Activated T-helper 1 cell treated with anti-CD3 and anti-CD28 coated beads, Interleukin-12 subunit alpha, Interleukin-12 subunit beta, Interleukin-2, Interleukin-4 antibody, amounts not matched to agents 30 ng/mL and 10 ng/mL and 1 ng/mL, durations not matched to agents 14 hours and 24 hours and 36 hours (primary cell): ENCODE measurements around the gene SPATA9. TPM values are rescaled to one million over a fixed set of nuclear protein-coding genes. Genes with fewer than 3 reads are reported as not detected.
"Not testable (repeated sequence)": the region's sequence is repeated elsewhere in the genome, so short reads cannot be mapped to it uniquely, and the experiment has no call there.

ENCODE experiments used
- DNase-seq: peaks from one replicate; pipeline ENCODE4 v3.0.0; 2021; ENCODE audit warnings: low spot score
- H3K27ac Mint-ChIP-seq: one replicate; pipeline ENCODE4 v1.8.0; 2021; ENCODE audit warnings: mild to moderate bottlenecking, mixed read lengths
- H3K27me3 Mint-ChIP-seq: one replicate; pipeline ENCODE4 v1.8.0; 2022; ENCODE audit warnings: mild to moderate bottlenecking, moderate library complexity, mixed read lengths; ENCODE audit not compliant: insufficient read depth
- H3K36me3 Mint-ChIP-seq: one replicate; pipeline ENCODE4 v1.8.0; 2021; ENCODE audit warnings: low read depth, mixed read lengths
- H3K4me1 Mint-ChIP-seq: one replicate; pipeline ENCODE4 v1.8.0; 2021; ENCODE audit warnings: low read depth, mixed read lengths
- H3K4me3 Mint-ChIP-seq: one replicate; pipeline ENCODE4 v1.8.0; 2021; ENCODE audit warnings: mild to moderate bottlenecking, moderate library complexity, mixed read lengths
- H3K9me3 Mint-ChIP-seq: one replicate; pipeline ENCODE4 v1.8.0; 2021; ENCODE audit warnings: mixed read lengths
- intact Hi-C: fragments of 100-400 bp; cut with micrococcal nuclease; formaldehyde crosslinking; loops from one replicate; pipeline ENCODE4 v1.15.1; 2024
- total RNA-seq: library from RNA; stranded (reverse); gene quantifications from 2 replicates; pipeline ENCODE4 v1.2.3, GENCODE V29; 2022

Gene SPATA9
- total RNA-seq, 1 donor from 2014 or later, result not detected

- peaks cover 13% of the 10 kb centered on the region for H3K27me3 Mint-ChIP-seq
- peaks cover 33% of the 10 kb centered on the region for H3K4me1 Mint-ChIP-seq
- DNase-seq, result no peak
- intact Hi-C loops, result no loop called here
- H3K9me3 Mint-ChIP-seq, result no peaks in the 10 kb centered on the region
- no peaks in the 10 kb centered on the region for H3K36me3 Mint-ChIP-seq
- H3K4me3 Mint-ChIP-seq, result no peak overlapping the region
- no peak overlapping the region for H3K27ac Mint-ChIP-seq
Observed at GRCh38 chr5:95643152-95643551, 39.6 kb downstream of the SPATA9 start.

- Mint-ChIP-seq H3K4me1 (peaks cover 31% of the 10 kb centered on the region), H3K36me3 (no peaks in the 10 kb centered on the region), H3K27ac (no peak overlapping the region), H3K4me3 (no peak overlapping the region), H3K9me3 (no peaks in the 10 kb centered on the region), H3K27me3 (peaks cover 15% of the 10 kb centered on the region)
- no peak for DNase-seq
- intact Hi-C loops, result no loop called here
Observed at GRCh38 chr5:95641741-95642220, 41.0 kb downstream of the SPATA9 start.

GRCh38 chr5:95638632-95639031, 44.2 kb downstream of the SPATA9 start:
- H3K27ac Mint-ChIP-seq, result no peak overlapping the region

GRCh38 chr5:95634081-95634480, 48.7 kb downstream of the SPATA9 start:
- Mint-ChIP-seq H3K9me3 (peaks cover 19% of the 10 kb centered on the region), H3K4me3 (no peak overlapping the region), H3K36me3 (peaks cover 10% of the 10 kb centered on the region), H3K27me3 (peaks cover 15% of the 10 kb centered on the region), H3K4me1 (peaks cover 22% of the 10 kb centered on the region), H3K27ac (no peak overlapping the region)
- DNase-seq, result no peak
- intact Hi-C loops, result loop anchor here (5.0 kb wide), 1 partner anchor 328 kb away; the partner anchor contains the start of gene ELL2

More at GRCh38 chr5:95638632-95639031, 44.2 kb downstream of the SPATA9 start:
- peaks cover 23% of the 10 kb centered on the region for H3K27me3 Mint-ChIP-seq
- intact Hi-C loops, result no loop called here
- H3K9me3 Mint-ChIP-seq, result no peaks in the 10 kb centered on the region
- H3K4me3 Mint-ChIP-seq, result no peak overlapping the region
- no peaks in the 10 kb centered on the region for H3K36me3 Mint-ChIP-seq
- no peak for DNase-seq
- H3K4me1 Mint-ChIP-seq, result peaks cover 9% of the 10 kb centered on the region

- DNase-seq, result no peak
- peaks cover 10% of the 10 kb centered on the region for H3K36me3 Mint-ChIP-seq
- intact Hi-C loops, result loop anchor here (5.0 kb wide), 1 partner anchor 329 kb away; the partner anchor contains the start of gene ELL2
- peaks cover 21% of the 10 kb centered on the region for H3K4me1 Mint-ChIP-seq
- peaks cover 19% of the 10 kb centered on the region for H3K9me3 Mint-ChIP-seq
- H3K27ac Mint-ChIP-seq, result no peak overlapping the region
- H3K4me3 Mint-ChIP-seq, result no peak overlapping the region
- H3K27me3 Mint-ChIP-seq, result peaks cover 15% of the 10 kb centered on the region
Observed at GRCh38 chr5:95633671-95634070, 49.1 kb downstream of the SPATA9 start.

- Mint-ChIP-seq H3K4me1 (peaks cover 14% of the 10 kb centered on the region), H3K27ac (peak overlapping the region; percentile 22), H3K9me3 (peaks cover 19% of the 10 kb centered on the region)
- H3K36me3 Mint-ChIP-seq, H3K4me3 Mint-ChIP-seq, DNase-seq, H3K27me3 Mint-ChIP-seq: not testable (repeated sequence)
- intact Hi-C loops, result loop anchor here (1.0 to 5.0 kb wide), 5 partner anchors 11 to 329 kb away; partner anchors contain the start of genes ARSK, ELL2 and RFESD
Observed at GRCh38 chr5:95632942-95633341, 49.8 kb downstream of the SPATA9 start.

GRCh38 chr5:95631991-95632675, 50.7 kb downstream of the SPATA9 start:
- peaks cover 8% of the 10 kb centered on the region for H3K27me3 Mint-ChIP-seq
- H3K4me1 Mint-ChIP-seq, result peaks cover 13% of the 10 kb centered on the region
- H3K27ac Mint-ChIP-seq, result peak overlapping the region; percentile 83
- H3K36me3 Mint-ChIP-seq, result peaks cover 10% of the 10 kb centered on the region
- peak; percentile 59 for DNase-seq
- peaks cover 19% of the 10 kb centered on the region for H3K9me3 Mint-ChIP-seq
- peak overlapping the region; percentile 4 for H3K4me3 Mint-ChIP-seq
- intact Hi-C loops, result loop anchor here (1.0 to 5.0 kb wide), 5 partner anchors 10 to 330 kb away; partner anchors contain the start of genes ARSK, ELL2 and RFESD

- no peak for DNase-seq
- Mint-ChIP-seq H3K4me3 (no peak overlapping the region), H3K27me3 (peaks cover 8% of the 10 kb centered on the region), H3K36me3 (peaks cover 10% of the 10 kb centered on the region), H3K9me3 (peaks cover 19% of the 10 kb centered on the region), H3K4me1 (peaks cover 13% of the 10 kb centered on the region), H3K27ac (peak overlapping the region; percentile 83)
- intact Hi-C loops, result loop anchor here (5.0 kb wide), 1 partner anchor 331 kb away; the partner anchor contains the start of gene ELL2
Observed at GRCh38 chr5:95631255-95631958, 51.4 kb downstream of the SPATA9 start.

- intact Hi-C loops, result loop anchor here (5.0 kb wide), 1 partner anchor 332 kb away; the partner anchor contains the start of gene ELL2
- Mint-ChIP-seq H3K36me3 (peaks cover 10% of the 10 kb centered on the region), H3K27me3 (peaks cover 9% of the 10 kb centered on the region), H3K4me3 (no peak overlapping the region), H3K4me1 (peaks cover 13% of the 10 kb centered on the region), H3K27ac (no peak overlapping the region), H3K9me3 (peaks cover 19% of the 10 kb centered on the region)
- no peak for DNase-seq
Observed at GRCh38 chr5:95630394-95630917, 52.3 kb downstream of the SPATA9 start.

- intact Hi-C loops, result no loop called here
- Mint-ChIP-seq H3K4me1 (peaks cover 13% of the 10 kb centered on the region), H3K27ac (no peak overlapping the region), H3K27me3 (peaks cover 8% of the 10 kb centered on the region), H3K36me3 (peaks cover 10% of the 10 kb centered on the region), H3K9me3 (peaks cover 19% of the 10 kb centered on the region), H3K4me3 (no peak overlapping the region)
- DNase-seq, result no peak
Observed at GRCh38 chr5:95628933-95629332, 53.9 kb downstream of the SPATA9 start.

- peaks cover 11% of the 10 kb centered on the region for H3K27me3 Mint-ChIP-seq
- H3K27ac Mint-ChIP-seq, result no peak overlapping the region
- peaks cover 19% of the 10 kb centered on the region for H3K9me3 Mint-ChIP-seq
- H3K4me1 Mint-ChIP-seq, result peaks cover 13% of the 10 kb centered on the region
- no peak for DNase-seq
- H3K4me3 Mint-ChIP-seq, result no peak overlapping the region
- intact Hi-C loops, result no loop called here
- peaks cover 10% of the 10 kb centered on the region for H3K36me3 Mint-ChIP-seq
Observed at GRCh38 chr5:95627971-95628810, 54.6 kb downstream of the SPATA9 start.

GRCh38 chr5:95626701-95627100, 56.1 kb downstream of the SPATA9 start:
- intact Hi-C loops, result no loop called here
- H3K36me3 Mint-ChIP-seq, result peaks cover 2% of the 10 kb centered on the region

More at GRCh38 chr5:95626701-95627100, 56.1 kb downstream of the SPATA9 start:
- no peak overlapping the region for H3K4me3 Mint-ChIP-seq
- H3K9me3 Mint-ChIP-seq, result peaks cover 7% of the 10 kb centered on the region
- no peak for DNase-seq
- H3K27me3 Mint-ChIP-seq, result peaks cover 12% of the 10 kb centered on the region
- H3K4me1 Mint-ChIP-seq, result peaks cover 16% of the 10 kb centered on the region
- no peak overlapping the region for H3K27ac Mint-ChIP-seq
